Stimulated activated CD4-positive, alpha-beta T cell treated with anti-CD3 and anti-CD28 coated beads, Interleukin-4, amount 100 ng/mL, for 1 hour (primary cell): Measurements from ENCODE around the gene CRACDL.
A peak's percentile ranks its signal among the peaks of the same experiment; 100 is the strongest.
"Not testable (repeated sequence)": the region's sequence is repeated elsewhere in the genome, so short reads cannot be mapped to it uniquely, and the experiment has no call there.

Source experiments
- DNase-seq: peaks from one replicate; pipeline ENCODE4 v3.0.0-alpha.2; 2020

CRACDL gene

GRCh38 chr2:98771721-98772524 lies 164.1 kb downstream of the CRACDL start:
- peak; percentile 42 for DNase-seq

DNA sequence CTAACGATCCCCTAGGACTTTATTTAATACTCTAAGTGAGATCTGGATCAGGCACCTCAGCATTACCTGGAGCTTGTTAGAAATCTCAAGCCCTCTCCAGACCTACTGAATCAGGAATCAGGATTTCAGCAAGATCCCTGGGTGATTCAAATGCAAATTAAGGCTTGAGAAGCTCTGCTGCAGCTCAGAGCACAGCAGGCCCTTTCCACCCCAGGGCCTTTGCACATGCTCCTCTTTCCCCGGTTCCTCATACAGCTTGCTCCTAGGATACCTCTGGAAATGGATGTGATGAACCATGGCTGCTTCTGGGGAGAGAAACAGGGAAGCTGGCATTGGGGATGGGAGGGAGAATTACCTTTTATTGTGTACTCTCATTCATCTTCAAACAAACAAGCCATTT lies 164.8 kb downstream of the CRACDL start:
- no peak for DNase-seq

DNA sequence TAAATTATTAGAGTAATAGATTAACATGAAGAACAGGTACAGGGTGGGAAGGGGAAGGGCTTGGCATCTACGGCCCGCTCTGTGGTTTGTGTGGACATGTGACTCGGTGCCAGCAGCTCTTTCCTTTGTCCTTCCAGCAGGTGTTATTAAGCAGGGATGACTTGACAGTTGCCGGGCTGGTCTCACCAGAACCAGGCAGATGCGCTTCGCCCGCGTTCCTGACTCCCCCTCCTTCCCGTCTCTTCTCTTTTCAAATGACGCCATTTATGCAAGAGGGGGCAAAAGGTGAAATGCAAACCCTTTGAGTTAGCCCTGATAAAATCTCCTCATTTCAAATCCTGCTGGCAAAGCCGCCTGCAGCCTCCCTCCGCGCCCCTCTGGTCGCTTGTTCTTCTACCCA lies 166.2 kb downstream of the CRACDL start:
- DNase-seq: peak; percentile 30

GRCh38 chr2:98769114-98769476 lies 166.9 kb downstream of the CRACDL start:
- DNase-seq: no peak

GRCh38 chr2:98768384-98769113 lies 167.5 kb downstream of the CRACDL start:
- DNase-seq: peak; percentile 32

GRCh38 chr2:98764499-98764898 lies 171.5 kb downstream of the CRACDL start:
- no peak for DNase-seq

- no peak for DNase-seq
Measured at GRCh38 chr2:98763209-98763951, 172.6 kb downstream of the CRACDL start.

GRCh38 chr2:98761909-98762308 lies 174.1 kb downstream of the CRACDL start:
- no peak for DNase-seq

DNA sequence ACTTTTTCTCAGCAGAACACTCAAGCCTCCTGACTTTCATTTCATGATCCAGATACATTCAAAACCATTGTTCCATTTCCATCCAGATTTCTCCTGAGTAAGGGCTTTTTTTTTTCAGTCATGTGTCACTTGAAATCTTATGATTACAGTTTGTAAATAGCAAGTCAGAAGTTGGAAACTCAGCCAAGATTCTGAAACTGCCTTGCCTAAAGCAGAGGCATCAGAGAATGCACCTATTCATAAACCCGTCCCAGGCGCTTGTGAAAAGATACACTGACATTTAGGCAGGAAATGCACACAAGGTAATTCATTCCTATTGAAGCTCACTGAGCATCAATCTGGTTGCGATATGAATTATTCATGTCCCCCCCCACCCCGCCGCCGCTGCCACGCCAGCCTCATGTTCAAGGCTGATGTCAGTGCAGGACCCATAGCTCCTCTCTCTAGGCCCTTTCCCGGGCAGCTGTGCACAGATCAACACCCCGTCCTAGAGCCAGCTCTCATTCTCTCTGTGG lies 174.7 kb downstream of the CRACDL start:
- DNase-seq: peak; percentile 74

- no peak for DNase-seq
Measured at GRCh38 chr2:98759827-98760625, 176.0 kb downstream of the CRACDL start.

DNA sequence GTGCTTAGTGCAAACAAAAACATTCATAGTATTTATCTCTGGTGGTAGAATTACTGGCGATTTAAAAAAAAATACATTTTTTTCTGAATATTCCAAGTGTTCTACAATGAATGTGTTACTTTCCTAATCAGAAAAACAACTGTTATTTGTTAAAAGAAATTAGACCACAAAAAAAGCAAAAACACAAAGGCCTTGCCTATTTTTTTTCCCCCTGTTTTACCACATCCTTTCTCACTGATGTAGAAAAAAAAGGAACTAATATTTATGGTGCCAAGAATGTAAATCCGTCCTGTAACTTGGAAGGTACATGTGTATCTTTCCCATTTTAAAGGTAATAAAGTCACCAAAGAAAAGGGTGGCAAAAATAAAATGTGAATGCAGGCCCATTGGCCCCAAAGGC lies 176.7 kb downstream of the CRACDL start:
- DNase-seq: no peak

GRCh38 chr2:98757904-98758421 lies 178.1 kb downstream of the CRACDL start:
- DNase-seq: peak; percentile 22

DNA sequence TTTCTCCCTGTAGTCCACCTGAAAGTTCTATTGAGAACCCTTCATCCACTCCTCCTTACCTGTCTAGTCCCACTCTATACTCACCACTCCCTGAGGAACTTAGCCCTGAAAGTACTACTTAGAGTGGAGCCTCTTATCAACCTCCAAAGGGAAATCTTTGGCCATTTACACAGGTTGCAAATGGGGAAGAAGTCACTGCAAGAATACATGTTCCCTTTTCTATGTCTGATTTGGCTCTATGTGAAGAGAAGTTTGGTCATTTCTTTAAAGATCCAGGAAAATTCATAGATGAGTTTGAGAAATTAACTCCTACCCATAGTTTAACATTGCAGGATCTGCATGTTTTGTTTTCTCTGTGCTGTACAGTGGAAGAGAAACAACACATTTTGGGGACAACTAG lies 182.2 kb downstream of the CRACDL start:
- no peak for DNase-seq

DNA sequence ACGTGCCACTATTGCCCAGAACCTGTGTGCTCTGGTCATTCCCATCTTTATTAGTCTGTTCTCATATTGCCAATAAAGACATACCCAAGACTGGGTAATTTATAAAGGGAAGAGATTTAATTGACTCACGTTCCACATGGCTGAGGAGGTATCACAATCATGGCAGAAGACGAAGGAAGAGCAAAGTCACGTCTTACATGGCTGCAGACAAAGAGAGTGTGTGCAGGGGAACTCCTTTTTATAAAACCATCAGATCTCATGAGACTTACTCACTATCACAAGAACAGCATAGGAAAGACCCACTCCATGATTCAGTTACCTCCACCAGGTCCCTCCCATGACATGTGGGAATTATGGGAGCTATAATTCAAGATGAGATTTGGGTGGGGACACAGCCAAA lies 183.3 kb downstream of the CRACDL start:
- not testable (repeated sequence) for DNase-seq

- DNase-seq: no peak
Measured at GRCh38 chr2:98751748-98752147, 184.3 kb downstream of the CRACDL start.

GRCh38 chr2:98750593-98751282 lies 185.3 kb downstream of the CRACDL start:
- no peak for DNase-seq

DNA sequence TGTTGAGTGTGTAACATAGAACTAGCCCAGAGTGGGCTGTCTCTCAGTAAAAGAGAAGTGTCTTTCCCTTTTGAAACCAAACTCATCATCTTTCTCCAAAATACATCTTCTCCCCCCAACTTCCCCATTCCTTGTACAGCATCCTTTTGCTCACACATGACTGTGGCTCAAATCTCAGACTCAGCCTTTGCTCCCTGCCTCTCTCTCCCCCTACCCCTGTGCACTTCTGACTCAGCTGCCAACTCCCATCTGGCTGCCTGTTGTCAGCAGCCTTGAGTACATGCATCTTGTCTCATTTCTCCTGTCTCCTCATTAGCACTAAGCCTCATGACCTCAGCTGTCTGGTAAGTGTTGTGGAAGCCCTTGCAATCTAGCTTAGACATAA lies 187.0 kb downstream of the CRACDL start:
- no peak for DNase-seq

DNA sequence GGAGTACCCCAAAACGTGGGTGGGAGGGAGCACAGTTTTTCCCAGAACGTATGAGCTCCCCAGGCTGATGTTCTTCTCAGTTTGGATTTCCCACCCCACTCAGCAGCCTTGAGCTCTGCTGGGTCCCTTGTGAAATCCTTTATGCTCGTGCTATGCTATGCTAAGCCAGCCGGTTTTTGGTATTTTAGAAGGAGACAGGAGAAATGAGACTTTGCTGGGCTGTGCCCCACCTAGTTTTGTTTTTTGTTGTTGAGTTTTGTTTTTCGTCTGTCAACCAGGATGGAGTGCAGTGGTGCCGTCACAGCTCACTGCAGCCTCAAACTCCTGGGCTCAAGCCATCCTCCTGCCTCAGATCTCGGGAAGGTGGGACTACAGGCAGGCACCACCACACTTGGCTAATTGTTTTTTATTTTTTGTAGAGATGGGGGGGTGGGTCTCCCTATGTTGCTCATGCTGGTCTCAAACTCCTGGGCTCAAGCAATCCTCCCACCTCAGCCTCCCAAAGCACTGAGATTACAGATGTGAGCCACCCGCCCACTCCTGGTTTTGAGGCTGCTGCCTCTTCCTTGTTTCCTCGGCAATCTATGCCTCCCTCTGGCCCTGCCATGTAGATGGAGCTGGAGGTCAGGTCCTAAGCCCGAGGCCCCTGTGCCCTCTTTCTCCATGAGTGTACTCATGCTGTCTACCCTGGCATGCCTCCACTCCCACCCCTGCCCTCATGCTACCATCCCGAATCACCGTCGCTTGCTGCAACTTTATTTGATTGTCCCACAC lies 187.5 kb downstream of the CRACDL start:
- DNase-seq: no peak

GRCh38 chr2:98747888-98748287 lies 188.1 kb downstream of the CRACDL start:
- no peak for DNase-seq

DNA sequence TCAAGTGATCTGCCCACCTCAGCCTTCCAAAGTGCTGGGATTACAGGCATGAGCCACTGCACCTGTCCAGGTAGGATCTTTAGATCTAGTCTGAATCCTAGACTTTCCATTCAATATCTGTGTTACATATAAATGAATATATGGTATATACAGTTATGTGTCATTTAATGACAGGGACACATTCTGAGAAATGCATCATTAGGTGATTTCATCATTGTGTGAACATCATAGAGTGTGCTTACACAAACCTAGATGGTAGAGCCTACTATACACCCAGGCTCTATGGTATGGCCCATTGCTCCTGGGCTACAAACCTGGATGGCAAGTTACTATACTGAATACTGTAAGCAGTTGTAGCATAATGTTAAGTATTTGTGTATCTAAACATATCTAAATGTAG lies 189.6 kb downstream of the CRACDL start:
- no peak for DNase-seq

GRCh38 chr2:98744595-98744994 lies 191.4 kb downstream of the CRACDL start:
- DNase-seq: no peak
